T1000 (cell line): ENCODE measurements around the gene ZNF490.
"Not testable (repeated sequence)": the region's sequence is repeated elsewhere in the genome, so short reads cannot be mapped to it uniquely, and the experiment has no call there.

ENCODE experiments used
- DNase-seq: peaks from one replicate; lab custom pipeline; 2025; ENCODE audit warnings: mixed read lengths; lab: John Stamatoyannopoulos, UW

ZNF490 gene

DNA sequence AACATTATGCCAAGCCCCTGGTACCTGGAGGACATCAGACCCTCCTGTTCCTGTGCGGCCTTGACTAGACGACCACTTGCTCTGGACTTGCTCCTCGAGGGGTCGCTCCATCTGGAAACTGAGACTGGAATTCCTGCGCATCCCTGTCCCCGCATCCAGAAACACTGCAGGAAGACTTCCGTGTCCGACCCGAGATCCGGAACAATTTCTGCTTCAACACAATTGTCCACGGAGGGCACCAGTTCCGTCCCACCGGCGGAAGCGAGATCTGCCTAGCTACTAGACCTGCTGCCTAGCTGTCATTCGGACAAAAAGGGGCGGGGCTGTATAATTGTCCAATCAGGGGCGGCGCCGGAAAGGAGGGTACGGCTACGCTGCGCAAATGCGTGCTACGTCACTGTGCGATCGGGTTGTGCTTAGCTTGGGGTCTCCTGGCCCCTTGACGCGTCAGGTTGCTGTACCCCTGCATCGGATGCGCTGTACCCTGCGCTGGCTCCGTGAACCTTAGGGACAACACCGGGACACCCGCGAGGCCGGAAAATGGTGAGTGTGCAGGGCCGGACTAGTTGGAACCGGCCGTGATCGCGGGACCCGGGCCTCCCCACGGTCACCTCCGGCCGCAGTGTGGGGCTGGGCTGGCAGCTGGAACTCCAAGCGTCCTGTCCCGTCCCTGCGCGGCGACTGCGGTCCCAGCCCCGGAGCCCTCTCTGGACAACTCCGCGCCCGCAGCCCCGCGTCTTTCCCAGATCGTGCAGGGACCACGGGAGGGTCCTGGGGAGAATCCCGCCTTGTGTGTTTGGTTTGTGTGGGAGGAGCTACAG is at the start of gene ZNF490, which contains the start of gene ZNF791:
Gene ZNF490 (minus strand): TSS at position 274 of the 821 bp plus-strand sequence. CDS start 133 bp downstream, at position 141.
Gene ZNF791 (plus strand): TSS at position 381 of the 821 bp plus-strand sequence. CDS start 160 bp downstream, at position 541.
- DNase-seq = peak; percentile 94

DNA sequence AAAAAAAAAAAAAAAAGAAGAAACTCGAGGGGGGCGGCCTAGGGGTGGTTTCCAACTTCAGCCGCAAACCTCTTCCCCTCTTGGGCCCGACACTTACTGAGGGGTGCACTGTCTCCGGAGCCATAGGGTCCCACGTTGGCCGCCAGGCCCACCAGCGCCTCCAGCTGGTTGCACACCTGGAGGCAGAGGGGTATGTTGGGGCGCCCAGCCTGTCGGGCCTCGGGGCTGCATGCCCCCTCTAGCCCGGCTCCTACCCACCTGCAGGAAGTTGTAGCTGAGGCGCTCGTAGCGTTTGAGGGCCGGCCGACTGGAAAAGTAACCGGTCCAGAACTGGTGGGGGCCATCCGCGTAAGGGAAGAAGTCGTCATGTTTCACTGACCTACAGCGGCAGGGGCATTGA is 47.4 kb upstream of the ZNF490 start:
- no peak for DNase-seq

DNA sequence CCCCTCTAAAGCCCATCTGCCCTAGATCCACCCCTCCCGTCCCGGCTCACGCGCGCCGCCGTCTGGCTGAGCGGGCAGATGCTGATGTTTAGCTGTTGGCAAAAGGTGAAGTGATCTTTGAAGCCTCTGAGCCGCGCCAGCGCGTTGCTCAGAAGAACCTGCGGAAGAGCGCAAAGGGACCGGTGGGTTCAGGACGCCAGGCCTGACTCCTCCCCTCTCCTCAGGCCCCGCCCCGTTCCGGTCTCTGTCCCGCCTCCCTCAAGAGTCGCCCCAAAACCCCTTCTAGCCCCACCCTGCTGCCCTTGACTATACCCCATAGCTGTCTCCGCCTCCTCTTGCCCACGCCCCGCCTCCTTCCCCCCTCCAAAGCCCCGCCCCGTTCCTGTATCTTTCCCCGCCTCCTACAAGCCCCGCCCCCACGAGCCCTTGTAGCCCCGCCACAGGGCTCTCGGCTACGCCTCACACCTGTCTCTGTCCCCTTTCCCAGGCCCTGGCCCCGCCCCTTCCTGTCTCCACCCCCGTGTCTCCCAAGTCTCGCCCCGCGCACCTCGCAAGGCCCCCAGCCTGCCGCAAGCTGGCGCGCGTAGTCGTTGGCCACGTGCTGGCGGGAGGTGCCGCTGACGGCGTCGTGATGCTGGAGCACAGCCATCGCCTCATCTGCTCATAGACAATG is 46.4 kb upstream of the ZNF490 start:
- DNase-seq = no peak

DNA sequence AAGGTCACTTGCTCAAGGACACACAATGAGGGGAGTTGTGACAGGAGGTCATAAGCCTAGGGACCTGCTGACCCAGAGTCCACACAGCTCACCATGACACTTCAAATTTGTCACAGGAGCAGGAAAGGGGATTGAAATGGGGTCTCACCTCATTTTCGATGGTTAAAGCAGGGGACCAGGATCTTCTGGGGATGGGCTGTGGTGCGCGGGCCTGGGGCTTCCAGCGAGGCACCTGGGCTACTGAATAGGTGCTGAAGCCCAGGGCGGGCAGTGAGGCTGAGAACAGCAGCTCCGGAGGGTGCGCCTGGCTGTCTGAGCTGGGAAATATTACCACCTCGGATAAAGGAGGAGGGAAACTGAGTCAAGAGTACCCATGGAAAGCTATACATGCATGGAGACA is 44.9 kb upstream of the ZNF490 start:
- no peak for DNase-seq

DNA sequence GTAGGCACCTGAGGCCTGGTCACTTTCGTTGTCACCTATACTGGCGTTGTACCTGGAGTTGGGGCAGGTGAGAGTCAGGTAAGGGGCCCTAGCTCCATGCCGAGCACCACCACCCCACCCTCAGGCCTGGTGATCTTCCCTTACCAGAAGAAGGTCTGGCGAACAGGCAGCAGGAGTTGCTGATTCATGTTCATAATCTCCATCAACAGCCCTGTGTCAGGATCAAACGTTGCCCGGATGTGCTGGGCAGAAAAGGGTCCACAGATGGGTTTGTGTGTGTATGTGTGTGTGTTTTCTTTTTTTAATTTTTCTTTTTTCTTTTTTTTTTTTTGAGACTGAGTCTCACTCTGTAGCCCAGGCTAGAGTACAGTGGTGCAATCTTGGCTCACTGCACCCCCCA is 41.6 kb upstream of the ZNF490 start:
- DNase-seq = no peak

DNA sequence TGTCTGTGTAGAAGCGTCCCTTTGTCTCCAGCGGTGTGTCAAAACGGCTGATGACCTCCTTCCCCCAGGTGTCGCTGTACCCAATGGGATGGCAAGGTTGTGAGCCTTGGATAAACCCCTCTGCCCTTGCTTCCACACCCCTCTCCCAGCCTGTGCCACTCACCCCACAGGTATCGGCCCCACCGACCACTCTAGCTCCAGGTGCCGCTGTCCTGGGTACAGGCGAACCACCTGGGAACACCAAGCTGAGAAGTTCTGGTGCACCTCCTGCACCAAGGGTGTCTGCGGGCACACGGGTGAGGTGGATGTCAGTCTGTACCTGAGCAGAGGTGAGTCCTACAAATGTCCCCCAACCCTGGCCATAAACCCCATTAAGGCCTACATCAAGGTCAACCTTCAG is 39.3 kb upstream of the ZNF490 start:
- no peak for DNase-seq

DNA sequence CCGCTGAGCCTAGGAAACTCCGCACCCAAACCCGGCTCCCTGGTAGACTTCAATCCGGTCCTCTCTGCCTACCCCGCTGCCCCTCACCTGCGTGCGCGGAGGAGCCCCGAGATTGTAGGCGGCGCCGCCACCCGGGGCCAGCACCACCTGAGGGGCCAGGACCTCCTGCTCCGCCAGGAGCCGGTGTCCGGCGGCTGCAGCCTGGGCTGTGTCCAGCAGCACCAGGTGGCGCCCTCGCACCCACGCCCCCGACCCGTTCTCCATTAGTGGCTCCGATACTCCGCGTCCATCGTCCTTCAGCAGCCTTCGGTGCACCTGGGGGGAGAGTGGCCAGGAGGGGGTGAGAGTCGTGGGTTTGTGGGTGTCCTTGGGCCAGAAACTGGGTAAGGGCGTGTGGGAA is 37.5 kb upstream of the ZNF490 start:
- no peak for DNase-seq

DNA sequence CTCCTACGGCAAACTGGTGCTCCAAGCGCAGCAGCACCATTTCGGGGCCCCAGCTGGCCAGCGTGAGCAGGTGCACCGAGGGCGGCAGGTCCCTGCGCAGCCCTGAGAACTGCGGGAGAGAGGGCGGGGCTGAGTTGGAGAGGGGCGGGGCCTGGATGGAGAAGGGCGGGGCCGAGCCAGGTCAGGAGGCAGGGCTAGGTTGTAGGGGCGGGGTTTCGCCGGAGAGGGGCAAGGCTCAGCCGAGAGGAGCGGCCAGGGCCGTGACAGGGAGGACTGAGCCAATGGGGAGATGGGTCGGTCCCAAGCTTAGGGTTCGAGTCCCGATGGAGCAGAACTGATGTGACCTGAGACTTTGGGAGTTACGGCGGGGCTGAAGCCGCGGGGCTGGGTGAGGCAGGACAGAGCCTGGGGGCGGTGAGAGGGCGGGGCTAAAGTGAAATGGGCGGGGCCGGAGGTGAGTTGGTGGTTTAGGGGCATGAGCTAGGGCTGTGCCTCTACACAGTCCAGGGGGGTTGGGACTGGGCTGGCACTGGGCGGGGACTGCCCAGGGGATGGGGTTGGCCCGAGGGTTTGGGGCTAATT is 37.0 kb upstream of the ZNF490 start:
- DNase-seq = no peak

DNA sequence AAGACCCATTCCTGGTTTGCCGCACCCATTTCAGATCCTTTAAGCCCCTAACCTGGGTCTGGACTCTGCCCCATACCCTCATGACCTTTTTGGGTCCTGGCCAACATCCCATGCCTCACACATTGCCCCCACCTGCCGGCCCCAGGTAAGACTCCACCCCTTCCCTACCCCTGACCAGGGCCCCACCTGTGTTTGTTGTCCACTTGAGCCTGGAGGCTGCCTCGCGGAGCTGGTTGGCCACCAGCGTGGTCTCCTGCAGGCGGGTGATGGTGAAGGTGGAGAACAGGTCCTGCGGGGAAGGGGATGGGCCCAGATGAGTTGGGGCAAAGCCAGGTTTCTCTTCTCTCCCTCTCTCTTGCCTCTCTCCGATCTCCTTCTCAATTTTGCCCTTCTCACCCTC is 36.4 kb upstream of the ZNF490 start:
- DNase-seq = no peak

DNA sequence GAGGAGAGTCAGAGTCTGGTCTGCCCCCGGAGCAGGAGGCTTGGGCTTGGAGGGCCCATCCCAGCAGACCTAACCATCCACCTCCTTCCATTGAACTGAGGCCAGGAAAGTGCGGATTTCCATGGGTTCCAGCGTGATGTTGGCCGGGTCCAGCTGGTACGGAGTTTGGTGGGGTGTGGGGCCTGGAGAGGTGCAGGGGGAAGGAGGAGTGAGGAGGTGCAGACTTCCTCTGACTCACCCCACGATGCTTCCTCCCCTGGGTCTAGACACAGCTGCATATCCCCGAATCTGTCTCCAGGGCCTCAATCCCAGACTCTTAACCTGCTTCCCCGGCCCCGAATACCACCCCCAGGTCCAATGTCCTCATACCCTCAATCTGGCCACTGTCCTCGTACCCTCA is 35.9 kb upstream of the ZNF490 start:
- no peak for DNase-seq

DNA sequence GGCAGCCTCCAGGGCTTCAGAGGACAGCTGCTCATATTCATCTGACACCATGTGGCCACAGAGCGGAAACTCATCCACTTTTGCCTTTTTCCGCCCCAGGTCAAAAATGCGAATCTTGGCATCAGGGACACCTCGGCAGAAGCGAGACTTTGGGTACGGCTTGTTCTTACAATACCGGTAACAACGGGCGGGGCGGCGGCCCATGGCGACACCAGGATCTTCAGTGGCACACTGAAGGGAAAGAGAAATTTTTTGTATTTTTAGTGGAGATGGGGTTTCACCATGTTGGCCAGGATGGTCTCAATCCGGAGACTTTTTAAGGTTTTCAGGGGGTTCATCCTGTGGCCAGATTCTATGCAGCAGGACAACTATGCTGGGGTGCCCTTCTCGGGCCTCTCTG is 33.1 kb upstream of the ZNF490 start:
- not testable (repeated sequence) for DNase-seq

DNA sequence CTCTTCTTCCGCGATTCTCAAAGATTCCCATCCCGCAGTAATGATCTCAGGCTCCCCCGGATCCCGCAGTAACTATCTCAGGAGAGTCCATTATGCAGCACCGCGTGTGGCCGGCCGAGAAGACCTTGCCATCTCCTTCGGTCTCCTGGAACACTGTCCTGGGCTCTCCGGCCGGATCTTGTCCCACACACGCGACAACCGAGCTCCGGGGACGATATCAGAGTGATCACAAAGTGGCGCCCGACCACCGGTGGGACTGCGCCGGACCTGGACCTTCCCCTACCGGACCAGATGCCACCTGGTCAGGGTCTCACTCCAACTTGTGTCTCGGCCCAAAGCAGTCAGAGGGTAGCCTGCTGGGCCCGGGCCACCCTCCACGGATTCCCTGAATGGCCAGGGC is 31.9 kb upstream of the ZNF490 start:
- DNase-seq = no peak

DNA sequence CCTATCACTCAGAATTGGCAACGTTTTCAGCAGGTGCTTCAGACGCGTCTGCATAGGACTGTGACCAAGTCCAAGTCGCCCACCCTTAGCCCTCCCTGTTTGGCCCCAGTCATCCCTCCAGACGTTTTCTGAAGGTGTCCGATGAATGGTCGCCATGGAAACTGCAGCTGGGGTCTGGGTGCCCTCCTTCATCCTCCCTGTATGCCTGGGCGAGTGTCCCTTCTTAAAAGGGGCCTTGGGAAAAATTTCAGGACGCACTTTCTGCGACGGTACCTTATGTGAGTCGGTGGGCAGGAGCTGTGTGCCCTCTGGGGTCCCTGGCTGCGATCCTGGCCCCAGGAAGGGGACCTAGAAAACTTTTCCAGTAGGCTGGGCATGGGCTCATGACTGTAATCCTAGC is 30.8 kb upstream of the ZNF490 start:
- no peak for DNase-seq

DNA sequence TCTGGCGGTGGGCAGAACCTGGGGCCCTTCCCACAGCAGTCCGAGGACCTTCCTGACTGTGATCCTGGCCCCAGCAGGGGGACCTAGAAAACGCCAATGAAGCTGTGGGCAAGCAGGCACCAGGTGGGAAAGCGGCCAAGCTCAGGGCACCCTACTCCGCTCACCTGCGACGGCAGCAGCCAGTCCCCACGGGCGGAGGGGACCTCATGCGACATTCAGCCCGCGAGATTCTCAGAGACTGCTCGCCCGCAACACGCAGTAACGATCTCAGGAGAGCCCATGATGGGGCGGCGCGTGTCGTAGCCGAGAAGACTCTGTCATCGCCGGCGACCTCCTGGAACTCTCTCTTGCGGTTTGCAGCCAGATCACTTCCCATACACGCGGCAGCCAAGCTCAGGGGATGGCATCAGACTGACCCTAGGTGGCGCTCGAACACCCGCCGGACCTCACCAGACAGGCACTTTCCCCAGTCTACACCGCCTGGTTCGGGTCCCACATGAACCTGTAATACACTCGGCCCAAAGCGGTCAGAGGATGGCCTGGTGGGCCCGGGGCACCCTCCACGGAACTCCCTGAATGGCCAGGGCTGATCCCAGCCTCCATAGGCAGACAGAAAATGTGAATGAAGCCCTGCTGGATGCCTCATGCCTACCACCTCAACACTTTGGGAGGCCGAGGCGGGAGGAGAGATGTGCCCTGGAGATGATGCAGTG is 29.4 kb upstream of the ZNF490 start:
- DNase-seq = no peak

DNA sequence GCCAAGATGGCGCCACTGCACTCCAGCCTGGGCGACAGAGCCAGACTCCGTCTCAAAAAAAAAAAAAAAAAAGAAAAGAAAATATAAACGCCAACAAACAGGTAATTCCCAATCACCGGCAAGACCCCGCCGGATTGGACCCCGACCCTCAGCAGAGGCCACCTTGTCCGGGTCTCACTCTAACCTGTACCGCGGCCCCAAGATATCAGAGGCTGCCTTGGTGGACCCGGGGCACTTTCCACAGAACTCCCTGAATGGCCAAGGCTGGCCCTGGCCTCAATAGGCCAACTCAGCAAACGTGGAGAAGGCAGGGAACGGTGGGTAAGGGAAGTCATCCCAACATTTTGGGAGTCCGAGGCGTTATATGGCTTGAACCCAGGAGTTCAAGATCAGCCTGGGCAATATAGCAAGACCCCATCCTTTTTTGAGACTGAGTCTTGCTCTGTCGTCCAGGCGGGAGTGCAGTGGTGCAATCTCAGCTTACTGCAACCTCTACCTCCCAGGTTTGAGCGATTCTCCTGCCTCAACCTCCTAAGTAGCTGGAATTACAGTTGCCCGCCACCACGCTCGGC is 28.1 kb upstream of the ZNF490 start:
- no peak for DNase-seq

DNA sequence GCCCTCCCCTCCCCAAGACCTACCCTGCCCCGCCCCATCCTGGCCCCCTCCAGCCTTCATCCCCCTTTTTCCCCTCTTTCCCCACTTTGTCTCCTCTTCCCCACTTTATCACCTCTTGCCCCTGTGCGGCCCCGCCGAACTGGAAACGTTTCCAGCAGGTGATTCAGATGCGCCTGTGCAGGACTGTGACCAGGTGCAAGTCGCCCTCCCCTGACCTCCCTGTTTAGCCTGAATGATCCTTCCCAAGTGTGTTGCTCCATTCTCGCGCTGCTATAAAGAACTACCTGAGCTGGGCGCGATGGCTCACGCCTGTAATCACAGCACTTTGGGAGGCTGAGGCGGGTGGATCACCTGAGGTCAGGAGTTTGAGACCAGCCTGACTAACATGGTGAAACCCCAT is 26.0 kb upstream of the ZNF490 start:
- DNase-seq = no peak

DNA sequence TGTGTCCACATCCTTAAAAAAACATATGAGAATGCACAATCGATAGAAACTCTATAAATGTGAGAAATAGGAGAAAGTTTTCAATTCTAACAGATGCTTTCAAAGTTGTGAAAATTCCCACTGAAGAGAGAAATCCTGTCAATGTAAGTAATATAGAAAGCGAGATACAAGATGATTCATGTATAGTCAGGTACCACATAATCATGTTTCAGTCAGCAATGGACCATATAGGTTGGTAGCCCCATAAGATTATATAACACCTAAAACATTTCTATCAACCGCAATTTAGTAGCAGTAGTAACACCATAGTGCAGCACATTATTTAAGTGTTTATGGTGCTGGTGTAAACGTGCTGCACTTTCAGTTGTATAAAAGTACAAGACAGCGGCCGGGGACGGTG is 18.6 kb upstream of the ZNF490 start:
- DNase-seq = no peak

DNA sequence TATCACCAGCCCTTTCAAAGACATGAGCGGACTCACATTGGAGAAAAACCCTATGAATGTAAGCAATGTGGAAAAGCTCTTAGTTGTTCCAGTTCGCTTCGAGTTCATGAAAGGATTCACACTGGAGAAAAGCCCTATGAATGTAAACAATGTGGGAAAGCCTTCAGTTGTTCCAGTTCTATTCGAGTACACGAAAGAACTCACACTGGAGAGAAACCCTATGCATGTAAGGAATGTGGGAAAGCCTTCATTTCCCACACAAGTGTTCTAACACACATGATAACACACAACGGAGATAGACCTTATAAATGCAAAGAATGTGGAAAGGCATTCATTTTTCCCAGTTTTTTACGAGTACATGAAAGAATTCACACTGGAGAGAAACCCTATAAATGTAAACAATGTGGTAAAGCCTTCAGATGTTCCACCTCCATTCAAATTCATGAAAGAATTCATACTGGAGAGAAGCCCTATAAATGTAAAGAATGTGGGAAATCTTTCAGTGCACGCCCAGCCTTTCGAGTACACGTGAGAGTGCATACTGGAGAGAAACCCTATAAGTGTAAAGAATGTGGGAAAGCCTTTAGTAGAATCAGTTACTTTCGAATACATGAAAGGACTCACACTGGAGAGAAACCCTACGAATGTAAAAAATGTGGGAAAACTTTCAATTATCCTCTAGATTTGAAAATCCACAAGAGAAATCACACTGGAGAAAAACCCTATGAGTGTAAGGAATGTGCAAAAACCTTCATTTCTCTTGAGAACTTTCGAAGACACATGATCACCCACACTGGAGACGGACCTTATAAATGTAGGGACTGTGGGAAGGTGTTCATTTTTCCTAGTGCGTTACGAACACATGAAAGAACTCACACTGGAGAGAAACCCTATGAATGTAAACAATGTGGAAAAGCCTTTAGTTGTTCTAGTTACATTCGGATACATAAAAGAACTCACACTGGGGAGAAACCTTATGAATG is 17.7 kb upstream of the ZNF490 start:
- no peak for DNase-seq

DNA sequence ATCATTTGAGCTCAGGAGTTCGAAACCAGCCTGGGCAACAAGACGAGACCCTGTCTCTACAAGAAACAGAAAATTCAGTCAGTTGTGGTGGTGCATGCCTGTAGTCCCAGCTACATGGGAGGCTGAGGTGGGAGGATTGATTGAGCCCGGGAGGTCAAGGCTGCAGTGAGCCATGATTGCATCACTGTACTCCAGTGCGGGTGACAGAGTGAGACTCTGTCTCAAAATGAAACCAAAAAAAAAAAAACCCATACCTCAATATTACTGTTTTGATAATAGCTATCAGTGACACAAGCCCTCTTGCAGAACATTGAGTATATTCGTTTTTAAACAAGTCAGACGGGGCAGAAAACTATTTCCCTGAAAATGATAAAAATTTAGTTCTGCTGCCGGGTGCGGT is 16.3 kb upstream of the ZNF490 start:
- no peak for DNase-seq

DNA sequence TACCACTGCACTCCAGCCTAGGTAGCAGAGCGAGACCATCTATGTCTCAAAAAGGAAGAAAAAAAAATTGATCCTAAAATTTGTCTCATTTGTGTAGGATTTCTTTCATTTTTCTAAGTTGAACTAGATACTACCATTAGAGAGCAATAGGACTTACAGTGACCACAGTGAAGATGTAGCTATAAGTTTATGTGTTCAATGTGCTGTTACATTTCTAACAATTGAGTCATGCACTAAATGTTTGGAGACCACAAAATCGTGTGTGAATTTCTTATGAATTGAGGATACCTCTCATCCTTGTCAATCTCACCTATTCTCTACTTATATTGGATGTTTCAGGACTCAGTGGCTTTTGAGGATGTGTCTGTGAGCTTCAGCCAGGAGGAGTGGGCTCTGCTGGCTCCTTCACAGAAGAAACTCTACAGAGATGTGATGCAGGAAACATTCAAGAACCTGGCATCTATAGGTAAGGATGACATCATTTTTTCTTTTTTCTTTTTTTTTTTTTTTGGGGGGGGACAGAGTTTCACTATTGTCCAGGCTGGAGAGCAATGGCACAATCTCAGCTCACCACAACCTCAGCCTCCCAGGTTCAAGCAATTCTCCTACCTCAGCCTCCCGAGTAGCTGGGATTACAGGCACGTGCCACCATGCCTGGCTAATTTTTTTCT is 12.9 kb upstream of the ZNF490 start:
- no peak for DNase-seq
